Mucosa of rectum (tissue), 2 donors: ENCODE results near the gene NR2E1.

Source experiments
- H3K27ac ChIP-seq, 2 donors: one replicate each; pipeline ENCODE4 v1.7.0; 2013; ENCODE audit warnings: inconsistent platforms in 2 of 2, low read depth in 2 of 2, low read length in 2 of 2
- H3K27me3 ChIP-seq, 2 donors: one replicate each; pipeline ENCODE4 v1.7.0; 2013; ENCODE audit warnings: low read length in 2 of 2; ENCODE audit not compliant: control insufficient read depth in 2 of 2, insufficient read depth in 2 of 2
- H3K36me3 ChIP-seq, 2 donors: one replicate each; pipeline ENCODE4 v1.7.0; 2013; ENCODE audit warnings: low read length in 2 of 2; ENCODE audit not compliant: control insufficient read depth in 2 of 2, insufficient read depth in 2 of 2
- H3K4me1 ChIP-seq, 2 donors: one replicate each; pipeline ENCODE4 v1.7.0; 2013; ENCODE audit warnings: low read length in 2 of 2, mild to moderate bottlenecking in 1 of 2; ENCODE audit not compliant: control insufficient read depth in 2 of 2, insufficient read depth in 2 of 2
- H3K4me3 ChIP-seq, 2 donors: one replicate each; pipeline ENCODE4 v1.7.0; 2013; ENCODE audit warnings: low read length in 2 of 2
- H3K9ac ChIP-seq, 2 donors: one replicate each; pipeline ENCODE4 v1.7.0; 2013; ENCODE audit warnings: low read length in 2 of 2, low read depth in 1 of 2, mild to moderate bottlenecking in 1 of 2
- H3K9me3 ChIP-seq, 2 donors: one replicate each; pipeline ENCODE4 v1.7.0; 2013; ENCODE audit warnings: low read length in 2 of 2; ENCODE audit not compliant: control insufficient read depth in 2 of 2
- donor health status: healthy.
- donor health status: Normal muscosa, but diverticular disease.

Gene NR2E1

DNA sequence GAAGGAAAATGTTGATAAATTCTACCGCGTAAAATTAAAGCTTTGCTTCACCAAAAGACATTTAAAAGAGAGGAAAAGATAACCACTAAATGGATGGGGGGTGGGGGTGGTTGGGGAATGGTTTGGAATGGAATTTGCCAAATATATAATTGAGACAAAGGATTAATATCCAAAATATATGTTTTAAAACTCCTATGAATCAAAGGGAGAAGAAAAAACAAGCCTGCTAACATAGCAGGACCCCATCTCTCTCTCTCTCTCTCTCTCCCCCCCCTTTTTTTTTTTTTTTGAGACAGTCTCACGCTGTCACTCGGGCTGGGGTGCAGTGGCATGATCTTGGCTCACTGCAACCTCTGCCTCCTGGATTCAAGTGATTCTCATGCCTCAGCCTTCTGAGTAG is 13.4 kb upstream of the NR2E1 start:
- Histone ChIP-seq H3K36me3 (no peaks in the 10 kb centered on the region), H3K4me1 (peaks cover 8% of the 10 kb centered on the region in 2 donors), H3K9me3 (no peaks in the 10 kb centered on the region), H3K27ac (no peak overlapping the region), H3K9ac (no peak overlapping the region), H3K27me3 (peaks cover 38 to 51% of the 10 kb centered on the region in 2 donors), H3K4me3 (no peak overlapping the region)

DNA sequence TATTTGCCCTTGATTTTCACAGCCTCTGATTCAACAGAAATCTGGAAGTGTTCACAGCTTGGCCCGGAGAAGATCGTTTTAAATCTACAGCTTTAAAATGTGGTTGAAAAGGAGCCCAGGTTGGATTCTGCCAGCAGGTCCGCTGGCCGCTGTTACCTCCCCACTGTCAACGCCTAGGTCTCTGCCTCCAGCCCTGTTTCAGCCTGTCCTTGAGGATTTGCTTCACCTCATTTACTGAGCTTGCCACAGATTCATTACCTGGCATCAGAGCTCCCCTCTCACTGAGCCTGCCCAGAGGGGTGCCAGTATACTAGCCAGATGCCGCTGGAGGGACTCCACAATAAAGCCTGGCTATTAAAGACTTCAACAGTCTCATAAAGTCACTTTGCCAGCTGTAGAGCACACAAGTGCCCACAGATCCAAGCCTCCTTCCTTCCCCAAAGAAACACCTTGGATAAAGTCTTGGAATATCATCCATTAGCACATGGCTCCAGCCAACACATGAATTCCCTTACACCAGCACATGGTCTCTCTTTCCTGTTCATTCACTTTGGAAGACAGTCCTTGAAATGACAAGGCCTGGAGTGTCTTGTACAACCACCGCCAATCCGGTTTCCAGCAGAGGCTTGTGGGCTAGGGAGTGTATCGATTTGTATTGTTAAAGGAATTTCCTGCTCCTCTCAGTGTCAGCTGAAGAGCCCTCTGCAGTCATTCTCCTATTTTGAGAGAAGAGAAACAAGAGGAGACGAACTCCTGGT is 9.5 kb upstream of the NR2E1 start:
- Histone ChIP-seq H3K27ac (no peak overlapping the region), H3K9ac (no peak overlapping the region), H3K27me3 (peaks cover 66 to 82% of the 10 kb centered on the region in 2 donors), H3K9me3 (no peaks in the 10 kb centered on the region), H3K36me3 (no peaks in the 10 kb centered on the region), H3K4me1 (peaks cover 12 to 15% of the 10 kb centered on the region in 2 donors), H3K4me3 (no peak overlapping the region)

DNA sequence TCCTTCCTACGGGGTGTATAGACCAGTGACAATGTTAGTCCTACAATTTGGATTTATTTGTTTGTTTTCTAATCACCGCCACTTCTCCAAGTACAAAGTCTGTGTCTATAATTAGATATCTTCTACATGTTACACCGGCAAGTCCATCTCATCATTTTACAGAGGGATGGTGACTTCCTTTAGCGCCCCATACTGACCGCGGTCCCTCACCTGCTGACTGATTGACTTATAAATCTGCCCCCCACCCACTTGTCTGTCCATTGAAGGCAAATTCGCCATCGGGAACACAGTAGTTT is 8.9 kb upstream of the NR2E1 start:
- H3K27me3 ChIP-seq, result peaks cover 70 to 87% of the 10 kb centered on the region in 2 donors
- H3K27ac ChIP-seq, result no peak overlapping the region
- no peak overlapping the region for H3K4me3 ChIP-seq
- no peaks in the 10 kb centered on the region for H3K36me3 ChIP-seq
- no peak overlapping the region for H3K9ac ChIP-seq
- peaks cover 12 to 15% of the 10 kb centered on the region in 2 donors for H3K4me1 ChIP-seq
- no peaks in the 10 kb centered on the region for H3K9me3 ChIP-seq

DNA sequence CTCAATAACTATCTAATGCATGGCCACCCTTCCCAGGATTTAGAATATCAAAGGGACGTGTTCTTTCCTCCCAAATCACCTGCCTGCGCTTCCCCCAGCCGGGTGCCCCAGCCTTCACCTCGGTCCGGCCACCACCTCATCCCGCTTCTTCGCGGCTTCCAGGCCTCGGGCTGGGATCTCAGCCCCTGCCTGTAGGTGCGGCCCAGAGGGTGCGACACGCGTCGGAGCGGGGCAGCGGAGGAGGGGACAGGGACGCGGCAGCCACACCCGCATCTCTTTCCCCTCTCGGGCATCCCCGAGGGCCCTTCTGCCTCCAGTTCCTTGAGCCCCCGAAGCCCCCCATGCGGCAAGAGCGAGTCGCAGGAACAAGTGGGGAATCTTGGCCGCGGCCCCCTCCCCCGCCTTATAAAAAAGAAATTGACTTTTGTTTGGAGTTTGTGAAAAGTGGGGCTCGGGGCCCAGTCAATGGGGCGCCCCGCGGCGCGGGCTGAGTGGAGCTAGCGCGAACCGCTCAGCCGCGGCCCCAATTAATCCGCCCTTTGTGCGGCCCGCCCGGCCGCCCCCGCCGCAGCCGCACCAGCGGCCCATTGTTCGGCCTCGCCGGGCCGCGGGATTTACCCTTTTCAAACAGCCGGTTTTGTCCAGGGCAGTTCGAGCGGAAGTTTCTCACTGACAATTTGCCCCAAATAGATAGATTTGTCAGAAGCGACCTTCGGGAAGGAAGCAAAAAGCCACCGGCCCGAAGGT is 8.4 kb upstream of the NR2E1 start:
- no peak overlapping the region for H3K27ac ChIP-seq
- peaks cover 75 to 89% of the 10 kb centered on the region in 2 donors for H3K27me3 ChIP-seq
- no peaks in the 10 kb centered on the region for H3K9me3 ChIP-seq
- H3K36me3 ChIP-seq, result no peaks in the 10 kb centered on the region
- H3K9ac ChIP-seq, result no peak overlapping the region
- H3K4me1 ChIP-seq, result peaks cover 12 to 15% of the 10 kb centered on the region in 2 donors
- H3K4me3 ChIP-seq, result peak overlapping the region in 1 of 2 donors; percentile 33

DNA sequence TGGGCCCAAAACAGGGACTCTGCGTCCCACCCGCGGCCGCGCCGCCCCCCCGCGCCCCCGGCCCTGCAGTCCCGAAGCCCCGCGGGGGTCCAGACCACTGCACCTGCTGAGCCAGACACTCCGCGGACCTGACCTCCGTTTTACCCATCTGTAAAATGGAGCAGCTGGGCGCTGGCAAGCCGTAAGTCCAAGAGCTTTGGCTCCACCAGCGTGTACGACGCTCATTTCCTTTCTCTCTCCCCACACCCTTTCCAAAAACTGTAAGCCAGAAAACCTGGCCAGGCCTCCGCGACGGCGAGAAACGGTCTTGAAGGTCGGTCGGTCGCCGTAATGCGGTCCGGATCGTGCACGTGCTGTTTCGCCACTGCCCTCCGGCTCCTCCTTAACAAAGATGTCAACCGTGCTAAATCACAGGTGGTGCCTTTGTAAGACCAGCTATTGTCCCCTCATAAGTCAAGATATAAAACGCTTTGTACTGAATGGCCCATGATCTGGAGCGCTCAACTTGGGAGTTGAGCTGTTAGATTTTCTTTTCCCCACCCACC is 7.8 kb upstream of the NR2E1 start:
- Histone ChIP-seq H3K27me3 (peaks cover 82 to 95% of the 10 kb centered on the region in 2 donors), H3K27ac (no peak overlapping the region), H3K4me1 (peaks cover 12 to 15% of the 10 kb centered on the region in 2 donors), H3K36me3 (no peaks in the 10 kb centered on the region), H3K4me3 (no peak overlapping the region), H3K9ac (no peak overlapping the region), H3K9me3 (no peaks in the 10 kb centered on the region)

- Histone ChIP-seq H3K36me3 (no peaks in the 10 kb centered on the region), H3K27me3 (peaks cover 90 to 97% of the 10 kb centered on the region in 2 donors), H3K27ac (no peak overlapping the region), H3K9me3 (no peaks in the 10 kb centered on the region), H3K4me1 (peaks cover 15% of the 10 kb centered on the region in 2 donors), H3K9ac (no peak overlapping the region), H3K4me3 (no peak overlapping the region)
These were observed 5.8 kb upstream of the NR2E1 start for GRCh38 chr6:108159981-108160380.

GRCh38 chr6:108161724-108162282 is 4.0 kb upstream of the NR2E1 start:
- no peaks in the 10 kb centered on the region for H3K9me3 ChIP-seq
- H3K27ac ChIP-seq, result no peak overlapping the region
- no peaks in the 10 kb centered on the region for H3K36me3 ChIP-seq
- H3K27me3 ChIP-seq, result peaks cover 90 to 98% of the 10 kb centered on the region in 2 donors
- no peak overlapping the region for H3K9ac ChIP-seq
- H3K4me1 ChIP-seq, result peaks cover 13 to 14% of the 10 kb centered on the region in 2 donors
- no peak overlapping the region for H3K4me3 ChIP-seq

GRCh38 chr6:108163267-108163643 is 2.6 kb upstream of the NR2E1 start:
- Histone ChIP-seq H3K4me3 (no peak overlapping the region), H3K36me3 (no peaks in the 10 kb centered on the region), H3K27ac (no peak overlapping the region), H3K4me1 (peaks cover 7 to 9% of the 10 kb centered on the region in 2 donors), H3K9ac (no peak overlapping the region), H3K9me3 (no peaks in the 10 kb centered on the region), H3K27me3 (peaks cover 91 to 98% of the 10 kb centered on the region in 2 donors)

- no peaks in the 10 kb centered on the region for H3K36me3 ChIP-seq
- peaks cover 11 to 15% of the 10 kb centered on the region in 2 donors for H3K4me1 ChIP-seq
- no peak overlapping the region for H3K9ac ChIP-seq
- no peak overlapping the region for H3K4me3 ChIP-seq
- no peaks in the 10 kb centered on the region for H3K9me3 ChIP-seq
- peaks cover 94 to 98% of the 10 kb centered on the region in 2 donors for H3K27me3 ChIP-seq
- H3K27ac ChIP-seq, result no peak overlapping the region
These were observed 1.9 kb upstream of the NR2E1 start for GRCh38 chr6:108163644-108164542.
